Body of pancreas (tissue), 4 donors: ENCODE measurements around the gene ZNF84. TPM values are rescaled to one million over a fixed set of nuclear protein-coding genes. Genes with fewer than 3 reads are reported as not detected.

Experiments used
- ATAC-seq: fragments of 150-250 bp; one replicate; pipeline ENCODE4 v1.9.1; 2016
- DNase-seq, 4 donors: peaks; one replicate each; pipeline ENCODE4 v3.0.0-alpha.2; 2019
- H3K27ac ChIP-seq, 4 donors: fragments of 200-600 bp; sonication (generic); 1 replicate in 3 of 4; 2 replicates in 1 of 4; pipeline versions ENCODE4 v1.5.1 to v1.6.1; 2016 to 2019; ENCODE audit warnings: mild to moderate bottlenecking in 1 of 4, mixed read lengths in 1 of 4, moderate library complexity in 1 of 4
- H3K27me3 ChIP-seq, 2 donors: fragments of 200-600 bp; sonication (generic); one replicate each; pipeline ENCODE4 v1.6.0; 2016; ENCODE audit warnings: mild to moderate bottlenecking in 1 of 2
- H3K36me3 ChIP-seq, 2 donors: fragments of 200-600 bp; sonication (generic); replicated peaks in 1 of 2; 2 replicates each; pipeline ENCODE4 v1.5.1; 2016; ENCODE audit warnings: low read depth in 2 of 2; ENCODE audit not compliant: insufficient read depth in 1 of 2
- H3K4me1 ChIP-seq: fragments of 200-600 bp; sonication (generic); one replicate; pipeline ENCODE4 v1.6.0; 2016
- H3K4me3 ChIP-seq, 2 donors: fragments of 200-600 bp; sonication (generic); 1 replicate in 1 of 2; 2 replicates in 1 of 2; pipeline ENCODE4 v1.5.1; 2016 to 2019
- H3K9me3 ChIP-seq, 3 donors: fragments of 200-600 bp; sonication (generic); 1 replicate in 2 of 3; 2 replicates in 1 of 3; pipeline ENCODE4 v1.5.1; 2016
- POLR2A ChIP-seq, 3 donors: fragments of 450-650 bp; IDR thresholded peaks; one replicate each; pipeline ENCODE4 v1.6.1; 2016; ENCODE audit warnings: antibody characterized with exemption in 3 of 3, mild to moderate bottlenecking in 2 of 3
- WGBS, 2 donors: methylation state at CpG; one replicate each; pipeline ENCODE4 v1.1.5; 2017; 5-methylcytosine and 5-hydroxymethylcytosine counted together
- intact Hi-C: fragments of 100-400 bp; cut with DNase I; formaldehyde crosslinking; loops from one replicate; pipeline ENCODE4 v1.15.1; 2023
- total RNA-seq, 2 donors: library from RNA; depleted of rRNA; stranded (reverse); fragments of >200 nt; gene quantifications; one replicate each; pipeline ENCODE4 v1.1.0, GENCODE V29; 2016
- TF ChIP-seq, protein P1 (sequence below), 7 experiments: fragments of 450-650 bp in 4 of 7; fragments of 200-600 bp in 3 of 7; sonication (generic) in 3 of 7; IDR thresholded peaks; one replicate each; pipeline ENCODE4 v1.5.1; 2016 to 2019; ENCODE audit warnings: antibody characterized with exemption in 7 of 7

The ZNF84 gene
- total RNA-seq, 2 donors from 2014 or later: 10.2 to 22.1 TPM

DNA sequence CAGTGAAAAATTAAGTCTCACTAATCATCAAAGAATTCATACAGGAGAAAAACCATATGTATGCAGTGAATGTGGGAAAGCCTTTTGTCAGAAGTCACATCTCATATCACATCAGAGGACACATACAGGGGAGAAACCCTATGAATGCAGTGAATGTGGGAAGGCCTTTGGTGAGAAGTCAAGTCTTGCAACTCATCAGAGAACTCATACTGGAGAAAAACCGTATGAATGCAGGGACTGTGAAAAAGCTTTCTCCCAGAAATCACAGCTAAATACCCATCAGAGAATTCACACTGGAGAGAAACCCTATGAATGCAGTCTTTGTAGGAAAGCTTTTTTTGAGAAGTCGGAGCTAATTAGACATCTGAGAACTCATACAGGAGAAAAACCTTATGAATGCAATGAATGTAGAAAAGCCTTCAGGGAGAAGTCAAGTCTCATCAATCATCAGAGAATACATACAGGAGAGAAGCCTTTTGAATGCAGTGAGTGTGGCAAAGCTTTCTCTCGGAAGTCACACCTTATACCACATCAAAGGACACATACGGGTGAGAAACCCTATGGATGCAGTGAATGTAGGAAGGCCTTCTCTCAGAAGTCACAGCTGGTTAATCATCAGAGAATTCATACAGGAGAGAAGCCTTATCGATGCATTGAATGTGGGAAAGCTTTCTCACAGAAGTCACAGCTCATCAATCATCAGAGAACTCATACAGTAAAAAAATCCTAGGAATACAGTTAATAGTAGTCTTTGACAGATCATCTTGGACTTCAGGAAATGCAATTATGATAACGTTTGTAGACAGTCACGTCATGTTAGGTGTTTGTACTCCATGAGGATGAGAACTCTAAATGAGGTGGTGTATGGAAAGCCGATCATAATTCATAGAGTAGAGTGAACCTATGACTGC lies 21.1 kb downstream of the ZNF84 start:
- intact Hi-C loops: loop anchor here (10.0 kb wide), 1 partner anchor 54 kb away; no protein-coding TSS in a partner anchor
- WGBS, 2 donors: 87 to 91% methylated on average over 8 of the region's 8 CpGs
- peaks cover 14 to 21% of the 10 kb centered on the region in 2 donors for H3K36me3 ChIP-seq

DNA sequence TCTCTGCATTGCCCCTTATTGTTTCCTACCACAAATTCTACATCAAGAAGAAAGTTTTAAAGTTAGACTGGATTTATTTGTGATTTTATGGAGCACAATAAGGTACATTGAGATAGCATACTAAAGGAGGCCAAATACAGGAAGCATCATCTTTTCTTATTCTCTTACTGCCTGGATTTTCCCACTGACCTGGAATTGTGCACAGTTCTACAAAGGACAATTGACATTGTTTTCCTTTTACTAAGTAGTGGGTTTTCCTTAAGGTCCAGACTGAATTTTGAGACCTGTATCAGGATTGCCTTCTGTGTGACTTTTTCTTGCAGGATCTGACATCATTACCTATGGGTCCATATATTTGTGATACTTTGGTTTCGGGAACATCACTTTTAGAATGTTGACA lies 24.6 kb downstream of the ZNF84 start:
- DNase-seq: no peak
- H3K36me3 ChIP-seq: peaks cover 0 to 8% of the 10 kb centered on the region in 2 donors
- ATAC-seq: no peak
- intact Hi-C loops: no loop called here
- H3K27me3 ChIP-seq: no peaks in the 10 kb centered on the region
- no peak for TF ChIP-seq POLR2A (IDR thresholded peaks at IDR 0.05)
- TF ChIP-seq, protein P1, sequence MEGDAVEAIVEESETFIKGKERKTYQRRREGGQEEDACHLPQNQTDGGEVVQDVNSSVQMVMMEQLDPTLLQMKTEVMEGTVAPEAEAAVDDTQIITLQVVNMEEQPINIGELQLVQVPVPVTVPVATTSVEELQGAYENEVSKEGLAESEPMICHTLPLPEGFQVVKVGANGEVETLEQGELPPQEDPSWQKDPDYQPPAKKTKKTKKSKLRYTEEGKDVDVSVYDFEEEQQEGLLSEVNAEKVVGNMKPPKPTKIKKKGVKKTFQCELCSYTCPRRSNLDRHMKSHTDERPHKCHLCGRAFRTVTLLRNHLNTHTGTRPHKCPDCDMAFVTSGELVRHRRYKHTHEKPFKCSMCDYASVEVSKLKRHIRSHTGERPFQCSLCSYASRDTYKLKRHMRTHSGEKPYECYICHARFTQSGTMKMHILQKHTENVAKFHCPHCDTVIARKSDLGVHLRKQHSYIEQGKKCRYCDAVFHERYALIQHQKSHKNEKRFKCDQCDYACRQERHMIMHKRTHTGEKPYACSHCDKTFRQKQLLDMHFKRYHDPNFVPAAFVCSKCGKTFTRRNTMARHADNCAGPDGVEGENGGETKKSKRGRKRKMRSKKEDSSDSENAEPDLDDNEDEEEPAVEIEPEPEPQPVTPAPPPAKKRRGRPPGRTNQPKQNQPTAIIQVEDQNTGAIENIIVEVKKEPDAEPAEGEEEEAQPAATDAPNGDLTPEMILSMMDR (IDR thresholded peaks at IDR 0.05): no peak
- no peak overlapping the region for H3K27ac ChIP-seq
- peaks cover 0 to 96% (median 23%) of the 10 kb centered on the region in 3 donors for H3K9me3 ChIP-seq
- H3K4me1 ChIP-seq: no peaks in the 10 kb centered on the region
- H3K4me3 ChIP-seq: no peak overlapping the region
- WGBS, 2 donors: 89 to 97% methylated on average over 1 of the region's 1 CpG

More for the DNA sequence above, 21.1 kb downstream of the ZNF84 start:
- TF ChIP-seq, protein P1 (IDR thresholded peaks at IDR 0.05): no peak
- TF ChIP-seq POLR2A (IDR thresholded peaks at IDR 0.05): no peak
- no peak for ATAC-seq
- H3K9me3 ChIP-seq: peaks cover 0 to 81% (median 17%) of the 10 kb centered on the region in 3 donors
- H3K4me1 ChIP-seq: no peaks in the 10 kb centered on the region
- no peak for DNase-seq
- no peaks in the 10 kb centered on the region for H3K27me3 ChIP-seq
- no peak overlapping the region for H3K4me3 ChIP-seq
- no peak overlapping the region for H3K27ac ChIP-seq

DNA sequence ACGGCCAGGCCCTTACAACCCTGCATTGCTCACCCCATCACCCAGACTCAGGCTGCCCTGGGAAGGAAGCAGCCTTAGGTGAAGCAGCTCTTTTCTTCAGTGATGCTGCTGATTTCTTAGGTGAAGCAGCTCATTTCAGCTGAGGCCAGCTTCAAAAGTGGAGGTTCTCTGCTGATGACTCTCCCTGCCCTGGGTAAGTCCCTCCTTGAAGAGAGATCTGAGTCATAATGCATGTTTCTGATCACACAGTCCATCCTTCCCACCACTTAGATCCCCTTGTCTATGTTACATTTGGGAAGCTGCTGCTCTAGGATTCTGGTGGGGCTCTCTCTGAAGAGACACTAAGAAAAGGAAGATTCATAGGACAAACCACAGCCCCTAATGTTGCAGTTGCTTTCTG lies 26.2 kb downstream of the ZNF84 start:
- Histone ChIP-seq H3K4me3 (no peak overlapping the region), H3K27ac (no peak overlapping the region), H3K4me1 (no peaks in the 10 kb centered on the region), H3K27me3 (no peaks in the 10 kb centered on the region), H3K36me3 (no peaks in the 10 kb centered on the region), H3K9me3 (peaks cover 0 to 87% (median 14%) of the 10 kb centered on the region in 3 donors)
- TF ChIP-seq, protein P1 (IDR thresholded peaks at IDR 0.05): no peak
- no peak for TF ChIP-seq POLR2A (IDR thresholded peaks at IDR 0.05)
- intact Hi-C loops: no loop called here
- ATAC-seq (no peak), DNase-seq (no peak)
- WGBS, 2 donors: 87 to 91% methylated on average over 1 of the region's 1 CpG

DNA sequence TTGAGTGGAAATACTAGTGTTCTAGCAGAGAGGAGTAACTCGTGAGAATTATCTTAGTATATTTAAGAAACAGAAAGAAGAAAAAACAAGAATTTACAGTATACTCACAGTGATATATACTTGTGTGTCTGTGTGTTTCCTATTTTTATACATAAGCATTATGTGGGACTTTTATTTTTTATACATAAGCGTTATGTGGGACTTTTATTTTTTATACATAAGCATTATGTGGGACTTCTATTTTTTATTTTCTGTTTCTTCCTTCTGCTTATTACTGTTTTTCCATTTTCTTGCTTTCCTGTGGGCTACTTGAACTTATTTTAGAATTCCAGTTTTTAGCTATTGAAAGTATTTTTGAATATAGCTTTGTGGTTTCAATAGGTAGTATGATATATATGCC lies 36.5 kb downstream of the ZNF84 start:
- H3K9me3 ChIP-seq: peaks cover 0 to 47% (median 0%) of the 10 kb centered on the region in 3 donors
- intact Hi-C loops: no loop called here
- H3K4me3 ChIP-seq: no peak overlapping the region
- DNase-seq: no peak
- TF ChIP-seq, protein P1 (IDR thresholded peaks at IDR 0.05): no peak
- TF ChIP-seq POLR2A (IDR thresholded peaks at IDR 0.05): no peak
- no peak for ATAC-seq
- WGBS, 2 donors: 72 to 74% methylated on average over 2 of the region's 2 CpGs
- H3K27ac ChIP-seq: no peak overlapping the region
- no peaks in the 10 kb centered on the region for H3K27me3 ChIP-seq
- no peaks in the 10 kb centered on the region for H3K36me3 ChIP-seq
- no peaks in the 10 kb centered on the region for H3K4me1 ChIP-seq
